Fibroblast of peridontal ligament (primary cell): ENCODE results near the gene SART1.
"Not testable (repeated sequence)": the region's sequence is repeated elsewhere in the genome, so short reads cannot be mapped to it uniquely, and the experiment has no call there.

Source experiments
- DNase-seq: peaks from one replicate; pipeline ENCODE4 v3.0.0-alpha.2; 2010; ENCODE audit errors: extremely low read depth

The SART1 gene

DNA sequence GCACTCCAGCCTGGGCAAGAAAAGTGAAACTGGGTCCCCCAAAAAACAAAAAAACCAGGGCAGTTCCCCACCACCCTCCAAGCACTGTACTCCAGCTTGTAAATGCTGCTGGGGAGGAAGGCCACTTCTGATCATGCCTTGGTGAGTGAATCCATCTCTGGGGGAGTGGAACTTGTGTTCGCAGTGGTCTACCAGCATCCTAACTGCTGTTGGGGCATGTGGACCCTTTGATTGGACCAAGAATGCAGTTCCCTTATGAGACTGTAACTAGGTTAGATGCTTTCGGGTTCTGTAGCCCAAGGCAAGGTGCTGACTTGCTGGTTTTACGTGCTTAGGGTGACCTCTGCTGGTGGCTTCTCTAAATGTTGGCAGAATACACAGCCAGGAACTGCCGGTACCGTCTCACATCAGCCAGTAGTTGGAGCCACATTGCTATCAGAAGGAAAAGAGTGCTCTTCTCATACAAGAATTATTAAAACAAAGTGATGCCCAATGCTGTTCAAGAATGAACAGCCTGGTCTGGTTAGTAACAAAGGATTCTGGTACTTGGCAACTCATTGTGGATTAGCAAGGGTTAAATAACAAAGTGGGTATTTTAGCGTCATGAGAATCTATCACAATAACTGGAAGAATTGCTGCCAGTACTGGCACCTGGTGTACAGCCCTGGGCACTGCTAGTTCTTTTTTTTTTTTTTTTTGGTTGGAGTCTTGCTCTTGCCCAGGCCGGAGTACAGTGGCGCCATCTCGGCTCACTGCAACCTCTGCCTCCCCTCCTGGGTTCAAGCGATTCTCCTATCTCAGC, 27.5 kb downstream of the SART1 start:
- DNase-seq: peak; percentile 98

DNA sequence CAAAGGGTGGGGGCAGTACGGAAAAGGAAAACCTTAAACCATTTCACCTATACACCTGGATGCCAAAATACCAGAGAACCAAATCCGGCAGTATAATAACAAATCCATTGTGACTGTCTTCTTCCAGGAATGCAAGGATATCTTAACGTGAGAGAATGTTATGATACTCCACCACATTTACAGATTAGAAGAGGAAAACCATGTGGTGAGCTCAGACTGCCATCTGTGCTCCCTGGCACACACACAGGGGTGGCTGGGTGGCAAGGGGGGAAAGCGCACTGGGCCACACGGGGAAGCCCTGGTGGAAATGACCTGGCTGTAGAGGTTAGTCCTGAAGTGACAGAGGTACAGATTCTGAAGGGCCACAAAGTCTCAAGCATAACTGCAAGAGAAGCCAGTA, 30.5 kb downstream of the SART1 start:
- no peak for DNase-seq

DNA sequence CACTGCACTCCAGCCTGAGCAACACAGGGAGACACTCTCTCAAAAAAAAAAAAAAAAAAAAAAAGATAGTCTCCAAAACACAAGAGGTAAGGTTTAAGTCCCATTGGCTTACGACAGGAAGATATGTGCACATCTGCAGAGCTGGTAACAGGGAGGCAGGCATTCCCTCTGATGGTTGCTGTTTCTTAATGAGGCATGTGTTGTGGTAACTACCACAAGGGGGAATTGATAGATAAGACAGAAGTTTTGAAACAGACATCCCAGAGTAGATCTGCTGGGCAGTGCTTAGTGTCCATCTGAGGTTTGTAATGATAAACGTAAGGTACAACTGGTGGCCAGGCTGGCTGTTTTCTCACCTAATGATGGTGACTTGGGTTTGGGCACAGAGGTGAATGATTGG, 35.8 kb downstream of the SART1 start:
- DNase-seq: no peak

DNA sequence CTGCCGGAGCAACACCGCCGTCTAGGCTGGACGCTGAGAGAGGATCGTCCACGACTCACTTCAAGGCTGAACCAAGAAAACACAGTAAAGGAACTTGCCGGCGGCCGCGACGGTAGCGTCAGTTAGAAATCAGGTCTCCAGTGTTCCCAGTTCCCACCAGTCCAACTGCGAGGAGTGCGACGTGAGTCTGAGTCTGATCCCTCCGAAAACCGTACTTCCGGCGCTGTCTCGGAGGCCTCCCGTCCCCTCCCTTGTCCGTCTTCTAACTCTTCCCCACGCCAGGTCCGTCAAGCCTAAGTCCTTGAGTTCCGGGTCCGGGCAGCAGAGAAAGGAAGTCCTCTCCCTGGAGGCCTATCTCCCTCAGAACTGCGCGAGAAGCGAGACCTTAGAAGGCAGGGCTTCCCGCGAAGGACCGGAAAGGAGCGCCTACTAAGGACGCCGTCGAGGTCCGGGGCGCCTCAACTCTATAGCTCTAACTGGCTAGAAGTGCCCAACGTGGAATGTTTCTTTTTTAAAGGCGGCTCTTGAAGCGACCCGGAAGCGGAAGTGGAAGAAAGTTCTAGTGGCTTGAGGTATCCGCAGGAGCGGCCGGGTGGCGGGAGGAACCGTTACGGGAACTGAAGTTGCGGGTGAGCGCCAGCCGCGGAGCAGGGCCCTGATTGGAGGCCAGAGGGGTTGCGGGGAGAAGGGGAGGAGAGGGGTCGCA, 40.6 kb downstream of the SART1 start, which contains the start of the genes BANF1 and EIF1AD:
Gene BANF1, plus strand, starts transcription at position 562 of the 706 bp plus-strand sequence. CDS start 748 bp downstream, outside the sequence.
Gene EIF1AD, minus strand, starts transcription at position 216 of the 706 bp plus-strand sequence. CDS start 1,768 bp downstream, outside the sequence.
- peak; percentile 99 for DNase-seq

DNA sequence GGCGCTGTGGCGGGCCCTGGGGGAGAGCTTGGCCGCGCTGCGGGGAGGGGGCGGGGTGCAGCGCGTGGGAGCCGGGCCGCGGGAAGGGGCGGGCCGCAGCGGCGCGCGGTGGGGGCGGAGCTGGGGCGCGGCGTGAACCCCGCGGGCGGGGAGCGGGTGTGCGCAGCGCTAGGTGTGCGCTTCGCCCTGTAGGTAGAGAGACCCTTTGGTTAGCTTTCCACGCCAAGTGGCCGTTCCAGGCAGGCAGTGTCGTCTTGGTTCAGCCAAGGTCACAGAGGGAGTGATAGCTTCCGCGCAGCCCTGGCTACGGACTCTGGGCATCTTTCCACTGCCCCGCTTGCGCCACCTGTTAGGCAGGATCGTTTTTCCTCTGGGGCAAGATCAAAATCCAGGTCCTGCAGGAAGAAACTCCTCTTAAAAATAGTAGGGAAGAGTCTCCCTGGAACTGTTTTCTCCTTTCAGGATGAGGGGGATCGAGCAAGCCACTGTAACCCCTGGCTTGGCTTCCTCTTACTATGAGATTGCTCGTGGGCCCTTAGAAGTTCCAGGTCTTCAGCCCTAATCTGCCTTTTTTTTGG, 41.2 kb downstream of the SART1 start:
- peak; percentile 42 for DNase-seq

DNA sequence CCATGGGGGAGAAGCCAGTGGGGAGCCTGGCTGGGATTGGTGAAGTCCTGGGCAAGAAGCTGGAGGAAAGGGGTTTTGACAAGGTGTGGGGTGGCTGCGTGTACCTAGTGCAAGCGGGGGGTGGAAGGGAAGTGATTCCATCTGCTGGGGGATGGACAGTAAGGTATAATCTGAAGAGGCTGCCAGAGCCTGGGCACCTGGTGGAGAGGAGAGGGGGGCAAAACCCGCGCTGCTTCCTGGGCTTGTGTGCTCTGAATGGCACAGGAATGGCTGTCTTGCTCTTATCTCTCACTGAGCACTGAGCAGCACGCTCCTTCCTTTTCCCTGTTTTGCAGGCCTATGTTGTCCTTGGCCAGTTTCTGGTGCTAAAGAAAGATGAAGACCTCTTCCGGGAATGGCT, 41.8 kb downstream of the SART1 start:
- no peak for DNase-seq

DNA sequence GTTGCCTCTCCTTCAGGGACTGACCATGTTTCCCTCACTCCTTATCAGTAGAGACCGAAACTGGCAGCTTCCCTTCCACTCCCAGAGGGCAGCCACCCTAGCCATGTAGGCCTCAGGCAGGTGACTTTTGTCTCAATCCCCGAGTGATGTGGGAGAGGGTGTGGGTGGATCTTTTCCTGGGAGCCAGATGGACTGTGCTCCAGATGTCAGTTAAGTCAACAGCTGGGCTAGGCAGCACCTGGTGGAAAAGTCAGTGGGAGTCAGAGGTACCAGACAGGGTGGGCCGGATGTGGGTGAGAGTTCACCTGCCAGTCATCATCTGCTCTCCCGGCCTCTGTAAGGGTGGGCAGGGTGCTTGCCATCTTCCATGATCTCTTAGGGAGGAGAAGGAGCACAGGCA, 42.7 kb downstream of the SART1 start:
- DNase-seq: no peak

DNA sequence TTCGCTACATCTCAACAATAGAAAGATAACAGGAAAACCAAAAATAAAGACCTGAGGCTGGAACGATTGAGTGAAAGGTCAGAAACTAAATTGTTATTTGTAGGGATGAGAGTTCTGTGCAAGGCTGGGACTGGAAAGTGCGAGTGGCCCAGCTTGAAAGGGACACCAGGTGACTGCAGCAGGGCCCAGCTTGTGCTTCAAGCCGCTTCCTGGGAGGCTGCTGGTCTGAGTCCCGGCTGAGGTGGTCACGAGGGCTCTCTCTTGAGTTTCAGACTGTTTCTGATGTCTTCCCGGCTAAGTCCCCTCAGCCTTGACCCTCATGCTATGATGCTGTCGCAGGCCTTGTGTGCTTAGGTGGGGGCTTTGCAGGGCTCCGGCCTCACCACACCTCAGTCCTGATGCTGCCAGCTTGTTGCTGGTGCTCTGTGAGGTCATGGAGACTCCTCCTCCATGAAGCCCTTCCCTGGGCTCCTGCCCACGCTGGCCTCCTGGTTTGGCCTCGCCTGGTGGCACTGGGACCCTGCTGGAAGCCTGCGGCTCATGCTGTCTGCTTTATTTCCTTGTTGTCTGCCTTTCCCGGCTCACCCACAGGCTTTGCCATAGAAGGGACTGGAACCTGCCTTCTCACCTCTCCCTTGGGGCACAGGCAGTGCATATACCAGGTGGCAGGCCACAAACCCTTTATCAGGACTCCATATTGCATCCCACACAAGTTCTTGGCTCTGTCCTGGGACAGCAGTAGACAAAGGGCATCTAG, 44.8 kb downstream of the SART1 start:
- no peak for DNase-seq

DNA sequence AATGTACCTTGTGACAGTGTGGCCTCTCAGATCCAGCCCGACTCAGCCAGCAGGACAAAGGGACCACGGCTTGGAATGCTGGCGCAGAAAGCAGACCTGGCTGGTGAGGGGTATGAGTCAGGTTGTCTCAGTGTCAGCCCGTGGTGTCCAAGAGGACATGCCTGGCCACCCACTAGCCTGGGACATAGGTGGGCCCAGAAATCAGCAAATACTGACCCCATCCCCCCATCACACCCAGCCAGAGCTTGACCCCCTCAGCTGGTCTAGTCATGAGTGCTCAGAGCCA, 45.3 kb downstream of the SART1 start:
- DNase-seq: no peak

DNA sequence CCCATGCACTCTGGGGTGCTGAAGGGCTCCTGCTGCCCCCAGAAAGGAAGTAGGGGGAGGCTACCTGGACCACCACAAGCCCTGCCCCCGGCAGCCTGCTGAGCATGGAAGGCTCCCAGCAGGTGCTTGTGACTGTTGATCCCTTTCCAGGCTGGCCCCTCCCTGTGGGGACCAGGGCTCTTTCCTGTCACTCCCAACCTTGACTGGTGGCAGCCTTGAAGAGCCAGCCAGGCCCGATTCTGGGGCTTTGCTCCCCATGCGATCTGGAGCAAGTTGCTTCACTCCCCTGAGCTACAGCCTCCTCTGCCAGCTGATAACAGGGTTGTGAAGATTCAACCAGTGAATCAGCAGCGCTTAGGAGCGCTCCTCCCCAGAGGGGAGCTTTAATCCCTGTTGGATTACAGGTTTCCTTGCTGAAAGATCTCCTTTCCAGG, 45.7 kb downstream of the SART1 start:
- no peak for DNase-seq

DNA sequence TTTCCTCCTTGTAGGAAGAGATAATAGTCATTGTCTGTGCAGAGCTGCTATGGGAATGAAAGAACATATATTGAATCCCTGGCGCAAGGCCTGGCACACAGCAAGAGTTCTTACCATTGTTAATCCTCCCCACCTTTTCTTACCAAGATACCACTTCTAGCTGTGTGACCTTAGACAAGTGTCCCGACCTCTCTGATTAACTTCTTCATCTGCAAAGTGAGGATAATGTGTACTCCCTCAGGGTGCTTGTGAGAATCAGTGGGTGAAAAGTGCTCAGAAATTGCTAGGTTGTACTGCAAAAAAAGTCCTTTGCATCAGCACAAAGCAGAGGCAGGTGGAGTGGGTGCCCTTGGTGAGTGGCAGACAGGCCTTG, 46.5 kb downstream of the SART1 start:
- DNase-seq: no peak

DNA sequence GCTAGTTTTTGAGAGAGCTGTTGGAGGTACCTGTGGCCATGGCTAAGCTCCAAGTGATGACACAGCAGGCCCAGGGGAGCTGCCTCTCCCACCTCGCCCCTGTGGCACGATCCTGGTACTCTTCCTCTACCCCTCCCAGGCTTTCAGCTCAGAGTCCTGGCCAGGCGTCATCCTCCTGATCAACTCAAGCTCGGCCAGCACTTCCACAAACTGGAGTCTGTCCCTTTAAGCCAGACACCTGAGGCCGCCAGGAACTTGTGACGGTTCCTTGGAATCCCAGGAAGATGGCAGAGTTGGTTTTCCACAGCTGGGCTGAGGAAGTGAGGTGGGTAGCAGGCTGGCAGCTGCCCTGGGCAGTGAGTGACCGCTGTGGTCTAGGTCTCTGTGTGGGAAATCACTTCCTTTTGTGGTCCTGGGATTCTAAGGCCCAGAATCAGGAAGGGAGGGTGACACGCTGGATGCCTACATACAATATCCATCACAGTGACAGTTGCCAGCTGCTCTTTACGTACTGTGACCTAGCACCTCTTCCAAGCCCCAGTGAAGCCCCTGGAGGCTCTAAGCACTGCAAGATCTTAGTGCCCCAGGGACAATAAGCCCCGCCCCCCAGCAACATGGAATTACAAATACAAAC, 47.1 kb downstream of the SART1 start:
- no peak for DNase-seq

DNA sequence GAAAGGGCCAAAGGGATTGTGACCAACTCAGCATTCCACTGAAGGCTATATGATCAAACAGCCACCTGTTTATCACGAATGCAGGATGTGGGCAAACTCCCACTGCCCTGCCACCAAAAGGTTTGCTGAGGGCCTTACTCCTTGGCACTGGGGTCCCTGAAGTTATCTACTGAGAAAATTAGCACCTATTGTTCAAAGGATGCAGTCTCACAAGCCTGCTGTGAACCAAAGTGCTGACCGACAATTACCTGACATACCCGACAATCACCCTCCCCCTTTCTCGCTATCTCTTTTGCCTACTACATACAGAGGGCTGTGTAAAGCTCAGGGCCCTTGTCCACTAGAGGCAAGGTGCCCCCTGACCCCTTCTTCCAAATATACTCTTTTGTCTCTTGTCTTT, 48.5 kb downstream of the SART1 start:
- DNase-seq: not testable (repeated sequence)

DNA sequence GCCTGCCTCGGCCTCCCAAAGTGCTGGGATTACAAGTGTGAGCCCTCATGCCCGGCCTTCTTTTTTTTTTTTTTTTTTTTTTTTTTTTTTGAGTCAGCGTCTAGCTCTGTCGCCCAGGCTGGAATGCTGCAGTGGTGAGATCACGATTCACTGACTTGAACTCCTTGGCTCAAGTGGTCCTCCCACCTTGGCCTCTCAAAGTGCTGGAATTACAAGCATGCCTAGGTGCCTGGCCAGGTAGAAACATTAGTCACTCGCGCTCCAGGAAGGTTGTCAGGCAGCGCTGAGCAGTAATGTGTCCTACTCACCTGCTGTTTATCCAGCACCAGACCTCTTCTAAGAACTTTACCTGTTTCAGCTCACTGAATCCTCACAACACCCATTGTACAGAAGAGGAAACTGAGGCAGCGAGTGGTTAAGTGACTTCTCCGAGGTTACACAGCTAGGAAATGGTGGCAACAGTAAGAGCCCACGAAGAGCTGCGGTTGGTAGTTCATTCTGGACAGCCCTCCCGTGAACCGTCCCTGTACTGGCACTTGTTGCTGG, 49.8 kb downstream of the SART1 start:
- DNase-seq: no peak

DNA sequence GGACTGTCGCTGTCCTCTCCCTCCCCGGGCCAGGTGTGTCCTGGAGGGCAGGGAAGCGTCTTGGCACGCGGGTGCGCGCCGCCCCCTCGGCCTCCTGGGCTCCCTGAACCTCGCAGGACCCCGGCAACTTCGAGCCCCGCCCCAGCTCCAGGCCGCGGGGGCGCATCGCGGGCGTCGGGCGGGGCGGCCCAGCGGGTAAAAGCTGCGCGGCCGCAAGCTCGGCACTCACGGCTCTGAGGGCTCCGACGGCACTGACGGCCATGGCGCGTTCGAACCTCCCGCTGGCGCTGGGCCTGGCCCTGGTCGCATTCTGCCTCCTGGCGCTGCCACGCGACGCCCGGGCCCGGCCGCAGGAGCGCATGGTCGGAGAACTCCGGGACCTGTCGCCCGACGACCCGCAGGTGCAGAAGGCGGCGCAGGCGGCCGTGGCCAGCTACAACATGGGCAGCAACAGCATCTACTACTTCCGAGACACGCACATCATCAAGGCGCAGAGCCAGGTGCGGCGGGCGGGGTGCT, 50.3 kb downstream of the SART1 start, which contains the start of gene CST6:
Gene CST6, plus strand, starts transcription at position 224 of the 519 bp plus-strand sequence. Its CDS starts 37 bp downstream, at position 261.
- DNase-seq: no peak

DNA sequence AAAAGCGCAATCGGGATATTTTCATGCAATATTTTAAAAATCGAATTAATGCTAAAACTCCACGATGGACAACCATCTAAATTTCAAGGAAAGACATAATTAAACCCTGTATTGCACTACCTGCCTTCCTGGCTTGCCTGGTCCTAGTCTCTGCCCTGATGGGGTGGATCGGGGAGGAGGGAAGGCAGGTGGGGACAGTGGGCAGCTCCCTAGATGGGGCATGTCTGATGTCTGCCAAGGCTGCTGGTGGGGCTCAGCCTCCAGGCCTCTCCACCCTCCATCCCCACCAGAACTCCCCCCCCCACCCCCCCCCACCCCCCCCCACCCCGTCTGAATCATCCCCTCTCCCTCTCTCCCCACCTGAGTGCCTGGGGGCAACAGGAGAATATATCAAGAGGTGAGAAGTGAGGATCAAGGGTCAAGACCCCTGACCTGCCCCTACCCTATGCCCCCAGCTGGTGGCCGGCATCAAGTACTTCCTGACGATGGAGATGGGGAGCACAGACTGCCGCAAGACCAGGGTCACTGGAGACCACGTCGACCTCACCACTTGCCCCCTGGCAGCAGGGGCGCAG, 50.9 kb downstream of the SART1 start:
- no peak for DNase-seq

DNA sequence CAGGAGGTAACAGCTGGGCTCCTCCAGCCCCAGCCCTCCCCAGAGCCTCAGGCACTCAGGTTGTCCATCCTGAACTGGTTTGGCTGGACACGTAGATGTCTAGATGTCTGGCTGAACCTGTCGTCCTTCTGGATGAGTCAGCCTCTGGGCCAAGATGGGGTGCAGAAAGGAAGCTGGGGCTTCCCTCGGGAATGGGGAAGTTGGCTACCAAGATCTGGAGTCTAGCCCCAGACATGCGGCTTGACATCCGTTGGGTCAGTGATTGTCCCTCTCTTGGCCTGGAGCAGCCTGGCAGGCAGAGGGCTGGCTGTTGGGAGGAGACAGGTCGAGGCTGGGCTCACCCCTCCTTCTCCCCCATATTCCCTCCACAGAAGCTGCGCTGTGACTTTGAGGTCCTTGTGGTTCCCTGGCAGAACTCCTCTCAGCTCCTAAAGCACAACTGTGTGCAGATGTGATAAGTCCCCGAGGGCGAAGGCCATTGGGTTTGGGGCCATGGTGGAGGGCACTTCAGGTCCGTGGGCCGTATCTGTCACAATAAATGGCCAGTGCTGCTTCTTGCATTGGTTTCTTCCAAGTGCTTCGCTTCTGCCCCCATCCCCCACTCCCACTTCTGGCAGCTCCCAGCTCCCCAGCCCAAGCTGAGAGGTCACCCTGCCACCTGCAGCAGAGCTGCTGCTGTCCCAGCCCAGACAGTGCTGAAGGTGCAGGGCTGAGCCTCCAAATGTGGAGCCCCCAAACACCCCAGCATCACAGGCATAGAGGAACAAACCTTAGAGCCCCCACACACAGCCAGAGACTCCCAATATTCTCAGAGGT, 51.6 kb downstream of the SART1 start:
- no peak for DNase-seq

DNA sequence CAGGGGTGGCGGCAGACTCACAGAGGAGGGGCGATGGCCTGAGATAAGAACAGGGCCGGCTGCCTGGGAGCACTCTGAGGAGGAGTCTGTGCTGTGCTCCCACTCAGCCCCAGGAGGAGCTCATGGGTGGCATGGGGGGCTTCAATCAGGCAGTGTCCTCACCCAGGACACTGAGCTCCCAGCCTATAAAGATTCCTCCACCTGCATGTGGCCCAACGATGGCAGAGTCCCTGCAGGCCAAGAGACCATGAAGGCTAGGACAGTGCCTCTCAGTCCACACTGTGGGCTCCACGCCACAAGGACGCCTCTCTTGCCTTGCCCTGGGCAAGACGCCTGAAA, 52.2 kb downstream of the SART1 start:
- no peak for DNase-seq

DNA sequence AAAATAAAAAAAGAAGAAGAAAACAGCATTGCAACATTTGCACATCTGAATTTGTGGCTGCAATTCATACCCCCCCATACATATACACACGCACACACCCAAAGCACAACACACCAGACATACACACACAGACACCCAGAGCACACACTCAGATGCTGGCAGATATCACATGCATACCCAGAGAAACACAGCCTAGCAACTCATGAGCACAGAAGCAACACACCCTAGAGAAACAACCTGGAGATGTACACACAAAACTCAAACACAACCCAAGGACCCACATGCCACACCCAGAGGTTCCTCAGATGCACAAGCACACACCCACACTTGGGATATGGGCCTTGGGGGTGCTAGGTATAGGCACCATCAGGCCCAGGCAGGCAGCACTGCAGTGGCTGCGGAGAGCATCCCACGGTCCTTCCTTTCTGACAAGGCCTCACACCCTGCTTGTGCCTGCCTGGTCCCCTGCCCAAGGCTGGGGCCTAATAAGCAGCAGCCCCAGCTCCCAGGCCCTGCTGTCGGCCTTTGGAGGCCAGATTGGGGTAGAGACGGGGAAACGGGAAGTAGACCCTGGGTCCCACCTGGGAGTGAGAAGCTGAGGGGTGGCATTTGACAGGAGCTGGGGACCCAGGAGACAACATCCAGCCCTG, 53.4 kb downstream of the SART1 start:
- no peak for DNase-seq
